Left ventricle myocardium inferior (tissue), 1 donor: ENCODE results near the gene PPFIA2. TPM values are rescaled to one million over a fixed set of nuclear protein-coding genes. Genes with fewer than 3 reads are reported as not detected.

ENCODE experiments used
- DNase-seq: peaks from one replicate; pipeline ENCODE4 v3.0.0-alpha.2; 2020
- H3K27ac ChIP-seq: fragments of 200-600 bp; replicated peaks from 2 replicates; pipeline ENCODE4 v1.8.0; 2021
- H3K27me3 ChIP-seq: fragments of 200-600 bp; 2 replicates; pipeline ENCODE4 v1.8.0; 2021; ENCODE audit warnings: low read depth
- H3K36me3 ChIP-seq: fragments of 200-600 bp; 2 replicates; pipeline ENCODE4 v1.8.0; 2021
- H3K4me1 ChIP-seq: fragments of 200-600 bp; 2 replicates; pipeline ENCODE4 v1.8.0; 2021
- H3K4me3 ChIP-seq: fragments of 200-600 bp; 2 replicates; pipeline ENCODE4 v1.8.0; 2021; ENCODE audit warnings: mild to moderate bottlenecking, moderate library complexity
- H3K9me3 ChIP-seq: fragments of 200-600 bp; replicated peaks from 2 replicates; pipeline ENCODE4 v1.8.0; 2021
- CTCF ChIP-seq: fragments of 200-600 bp; IDR thresholded peaks from 2 replicates; pipeline ENCODE4 v1.8.0; 2021; ENCODE audit warnings: antibody characterized with exemption, mild to moderate bottlenecking, borderline replicate concordance
- intact Hi-C: fragments of 100-400 bp; cut with micrococcal nuclease; formaldehyde crosslinking; loops from one replicate; pipeline ENCODE4 v1.11.0; 2022
- long read RNA-seq: library from polyadenylated mRNA; unstranded; transcript quantifications from one replicate; pipeline ENCODE4 v2.0.0, GENCODE V29; 2021
- total RNA-seq: library from RNA; stranded (reverse); fragmentation: NEBNext Ultra II Directional; extraction: Animal tissue kit (Norgen Biotek cat#: 25700); gene quantifications from one replicate; pipeline ENCODE4 v1.2.1, GENCODE V29; 2021
- donor health status: DM: no; HTN: yes; CAD: no; lungs with severe emphysema.

The PPFIA2 gene
- 0.82 TPM for total RNA-seq
- long read RNA-seq, result 0 reads

- H3K9me3 ChIP-seq, result no peaks in the 10 kb centered on the region
- DNase-seq, result peak; percentile 16
- intact Hi-C loops, result no loop called here
- H3K27me3 ChIP-seq, result peaks cover 44% of the 10 kb centered on the region
- H3K4me1 ChIP-seq, result peaks cover 18% of the 10 kb centered on the region
- H3K36me3 ChIP-seq, result no peaks in the 10 kb centered on the region
- TF ChIP-seq CTCF, result no peak
- no peak within 1 kb of the TSS for H3K27ac ChIP-seq
- H3K4me3 ChIP-seq, result peak within 1 kb of the TSS; percentile 68
These were observed at the start of gene PPFIA2 for GRCh38 chr12:81759190-81760051. Gene PPFIA2, minus strand, starts transcription at chr12:81759350.

GRCh38 chr12:81800298-81801148 lies 41.4 kb upstream of the PPFIA2 start:
- intact Hi-C loops, result no loop called here

GRCh38 chr12:81798294-81798693 lies 39.1 kb upstream of the PPFIA2 start:
- H3K9me3 ChIP-seq, result no peaks in the 10 kb centered on the region
- no peak overlapping the region for H3K27ac ChIP-seq
- H3K36me3 ChIP-seq, result no peaks in the 10 kb centered on the region
- no peaks in the 10 kb centered on the region for H3K4me1 ChIP-seq
- H3K4me3 ChIP-seq, result no peak overlapping the region
- H3K27me3 ChIP-seq, result no peaks in the 10 kb centered on the region
- no peak for DNase-seq
- TF ChIP-seq CTCF, result no peak
- intact Hi-C loops, result no loop called here

More at GRCh38 chr12:81800298-81801148, 41.4 kb upstream of the PPFIA2 start:
- H3K9me3 ChIP-seq, result peaks cover 11% of the 10 kb centered on the region
- H3K36me3 ChIP-seq, result no peaks in the 10 kb centered on the region
- no peak for TF ChIP-seq CTCF
- no peak for DNase-seq
- no peaks in the 10 kb centered on the region for H3K4me1 ChIP-seq
- no peak overlapping the region for H3K4me3 ChIP-seq
- no peaks in the 10 kb centered on the region for H3K27me3 ChIP-seq
- H3K27ac ChIP-seq, result no peak overlapping the region

- no peaks in the 10 kb centered on the region for H3K4me1 ChIP-seq
- H3K27ac ChIP-seq, result no peak overlapping the region
- TF ChIP-seq CTCF, result no peak
- intact Hi-C loops, result no loop called here
- H3K27me3 ChIP-seq, result peaks cover 4% of the 10 kb centered on the region
- no peaks in the 10 kb centered on the region for H3K36me3 ChIP-seq
- no peak for DNase-seq
- H3K9me3 ChIP-seq, result no peaks in the 10 kb centered on the region
- no peak overlapping the region for H3K4me3 ChIP-seq
These were observed 38.0 kb upstream of the PPFIA2 start for GRCh38 chr12:81797100-81797499.

- Histone ChIP-seq H3K27me3 (peaks cover 4% of the 10 kb centered on the region), H3K4me3 (no peak overlapping the region), H3K9me3 (no peaks in the 10 kb centered on the region), H3K4me1 (no peaks in the 10 kb centered on the region), H3K27ac (no peak overlapping the region), H3K36me3 (no peaks in the 10 kb centered on the region)
- TF ChIP-seq CTCF, result no peak
- intact Hi-C loops, result no loop called here
- DNase-seq, result no peak
These were observed 33.5 kb upstream of the PPFIA2 start for GRCh38 chr12:81792666-81793065.
